ENCODE data around the gene GTF2H1.
A peak's percentile ranks its signal among the peaks of the same experiment; 100 is the strongest.

GTF2H1 gene

GRCh38 chr11:18321969-18322711, at the start of gene GTF2H1, which contains the start of gene HPS5 (continued):
- no peak for TF ChIP-seq ZNF530 (tag by site-specific recombination; IDR thresholded peaks at IDR 0.05; ENCODE audit: low read depth)
- TF ChIP-seq SP7 (tag by site-specific recombination; IDR thresholded peaks at IDR 0.05): peak; percentile 88
- TF ChIP-seq ZNF768 (tag by site-specific recombination; IDR thresholded peaks at IDR 0.05): no peak
- no peak for TF ChIP-seq ZNF18 (tag by site-specific recombination; IDR thresholded peaks at IDR 0.05)
- TF ChIP-seq ZEB2 (tag by site-specific recombination; IDR thresholded peaks at IDR 0.05): peak; percentile 89
- TF ChIP-seq, protein P1, sequence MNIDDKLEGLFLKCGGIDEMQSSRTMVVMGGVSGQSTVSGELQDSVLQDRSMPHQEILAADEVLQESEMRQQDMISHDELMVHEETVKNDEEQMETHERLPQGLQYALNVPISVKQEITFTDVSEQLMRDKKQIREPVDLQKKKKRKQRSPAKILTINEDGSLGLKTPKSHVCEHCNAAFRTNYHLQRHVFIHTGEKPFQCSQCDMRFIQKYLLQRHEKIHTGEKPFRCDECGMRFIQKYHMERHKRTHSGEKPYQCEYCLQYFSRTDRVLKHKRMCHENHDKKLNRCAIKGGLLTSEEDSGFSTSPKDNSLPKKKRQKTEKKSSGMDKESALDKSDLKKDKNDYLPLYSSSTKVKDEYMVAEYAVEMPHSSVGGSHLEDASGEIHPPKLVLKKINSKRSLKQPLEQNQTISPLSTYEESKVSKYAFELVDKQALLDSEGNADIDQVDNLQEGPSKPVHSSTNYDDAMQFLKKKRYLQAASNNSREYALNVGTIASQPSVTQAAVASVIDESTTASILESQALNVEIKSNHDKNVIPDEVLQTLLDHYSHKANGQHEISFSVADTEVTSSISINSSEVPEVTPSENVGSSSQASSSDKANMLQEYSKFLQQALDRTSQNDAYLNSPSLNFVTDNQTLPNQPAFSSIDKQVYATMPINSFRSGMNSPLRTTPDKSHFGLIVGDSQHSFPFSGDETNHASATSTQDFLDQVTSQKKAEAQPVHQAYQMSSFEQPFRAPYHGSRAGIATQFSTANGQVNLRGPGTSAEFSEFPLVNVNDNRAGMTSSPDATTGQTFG (tag by site-specific recombination; IDR thresholded peaks at IDR 0.05; ENCODE audit: borderline replicate concordance): no peak
- no peak; the same call in 1 of the 2 replicates for TF ChIP-seq ZSCAN23 (tag by site-specific recombination; IDR thresholded peaks at IDR 0.05)
- peak; percentile 94 for TF ChIP-seq ZNF324 (tag by site-specific recombination; IDR thresholded peaks at IDR 0.05)
- TF ChIP-seq ZNF529 (tag by site-specific recombination; IDR thresholded peaks at IDR 0.05; ENCODE audit: insufficient replicate concordance): no peak
- TF ChIP-seq ZNF623 (tag by site-specific recombination; IDR thresholded peaks at IDR 0.05): no peak
- TF ChIP-seq ZNF76 (tag by site-specific recombination; IDR thresholded peaks at IDR 0.05; ENCODE audit: borderline replicate concordance, low read depth): peak; percentile 76
- TF ChIP-seq ZNF785 (tag by site-specific recombination; IDR thresholded peaks at IDR 0.05): no peak
- peak; percentile 58; the same call in 1 of the 2 replicates for TF ChIP-seq ZFP37 (tag by site-specific recombination; IDR thresholded peaks at IDR 0.05)
- 0 out of 2 replicates have a peak, but pooled peaks have one; percentile 42 for TF ChIP-seq ZNF138 (tag by site-specific recombination; IDR thresholded peaks at IDR 0.05; ENCODE audit: borderline replicate concordance)
- TF ChIP-seq, protein P2, sequence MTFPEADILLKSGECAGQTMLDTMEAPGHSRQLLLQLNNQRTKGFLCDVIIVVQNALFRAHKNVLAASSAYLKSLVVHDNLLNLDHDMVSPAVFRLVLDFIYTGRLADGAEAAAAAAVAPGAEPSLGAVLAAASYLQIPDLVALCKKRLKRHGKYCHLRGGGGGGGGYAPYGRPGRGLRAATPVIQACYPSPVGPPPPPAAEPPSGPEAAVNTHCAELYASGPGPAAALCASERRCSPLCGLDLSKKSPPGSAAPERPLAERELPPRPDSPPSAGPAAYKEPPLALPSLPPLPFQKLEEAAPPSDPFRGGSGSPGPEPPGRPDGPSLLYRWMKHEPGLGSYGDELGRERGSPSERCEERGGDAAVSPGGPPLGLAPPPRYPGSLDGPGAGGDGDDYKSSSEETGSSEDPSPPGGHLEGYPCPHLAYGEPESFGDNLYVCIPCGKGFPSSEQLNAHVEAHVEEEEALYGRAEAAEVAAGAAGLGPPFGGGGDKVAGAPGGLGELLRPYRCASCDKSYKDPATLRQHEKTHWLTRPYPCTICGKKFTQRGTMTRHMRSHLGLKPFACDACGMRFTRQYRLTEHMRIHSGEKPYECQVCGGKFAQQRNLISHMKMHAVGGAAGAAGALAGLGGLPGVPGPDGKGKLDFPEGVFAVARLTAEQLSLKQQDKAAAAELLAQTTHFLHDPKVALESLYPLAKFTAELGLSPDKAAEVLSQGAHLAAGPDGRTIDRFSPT (tag by site-specific recombination; IDR thresholded peaks at IDR 0.05): no peak
- no peak for TF ChIP-seq ZFP3 (tag by site-specific recombination; IDR thresholded peaks at IDR 0.05; ENCODE audit: low read depth)
- TF ChIP-seq, protein P3, sequence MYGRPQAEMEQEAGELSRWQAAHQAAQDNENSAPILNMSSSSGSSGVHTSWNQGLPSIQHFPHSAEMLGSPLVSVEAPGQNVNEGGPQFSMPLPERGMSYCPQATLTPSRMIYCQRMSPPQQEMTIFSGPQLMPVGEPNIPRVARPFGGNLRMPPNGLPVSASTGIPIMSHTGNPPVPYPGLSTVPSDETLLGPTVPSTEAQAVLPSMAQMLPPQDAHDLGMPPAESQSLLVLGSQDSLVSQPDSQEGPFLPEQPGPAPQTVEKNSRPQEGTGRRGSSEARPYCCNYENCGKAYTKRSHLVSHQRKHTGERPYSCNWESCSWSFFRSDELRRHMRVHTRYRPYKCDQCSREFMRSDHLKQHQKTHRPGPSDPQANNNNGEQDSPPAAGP (tag by site-specific recombination; IDR thresholded peaks at IDR 0.05): peak; percentile 89
- no peak; the same call in 1 of the 2 replicates for TF ChIP-seq ZIC2 (tag by site-specific recombination; IDR thresholded peaks at IDR 0.05)
- no peak for TF ChIP-seq ZNF596 (tag by site-specific recombination; IDR thresholded peaks at IDR 0.05)
- peak; percentile 67 for TF ChIP-seq ZFP69B (tag by site-specific recombination; IDR thresholded peaks at IDR 0.05)
- TF ChIP-seq ZNF658 (tag by site-specific recombination; IDR thresholded peaks at IDR 0.05): no peak
- peak; percentile 93 for TF ChIP-seq SP2 (tag by site-specific recombination; IDR thresholded peaks at IDR 0.05)
- TF ChIP-seq ZNF837 (tag by site-specific recombination; IDR thresholded peaks at IDR 0.05): no peak
- no peak for TF ChIP-seq ZNF274 (IDR thresholded peaks at IDR 0.05; ENCODE audit: low read length)
- no peak for TF ChIP-seq ZNF274 (tag by site-specific recombination; IDR thresholded peaks at IDR 0.05; ENCODE audit: borderline replicate concordance)
- no peak for TF ChIP-seq FEZF1 (tag by site-specific recombination; IDR thresholded peaks at IDR 0.05)
- TF ChIP-seq ZNF423 (tag by site-specific recombination; IDR thresholded peaks at IDR 0.05): no peak

All from HEK293 (cell line).